ENCODE results near the gene ABCD2. TPM values are rescaled to one million over a fixed set of nuclear protein-coding genes. Genes with fewer than 3 reads are reported as not detected.
A peak's percentile ranks its signal among the peaks of the same experiment; 100 is the strongest.

Gene ABCD2
- total and polyA plus RNA-seq, 9 of the 15 experiments (the other 6 are each of a cell fraction or from before 2014, with no cell fraction given) = 0.01 to 0.08 (median 0.04) TPM; not detected in 3

GRCh38 chr12:39581592-39581991, 38.0 kb downstream of the ABCD2 start (continued):
- TF ChIP-seq ARID4B (CRISPR knock-in tag; IDR thresholded peaks at IDR 0.05) (no peak), MEIS2 (IDR thresholded peaks at IDR 0.05; ENCODE audit: partially characterized antibody) (peak; percentile 72), SRSF7 (optimal IDR thresholded peaks at IDR 0.05; ENCODE audit: low read depth, low read length) (no peak), XRCC4 (IDR thresholded peaks at IDR 0.05; ENCODE audit: extremely low read depth, insufficient read depth, insufficient read length) (no peak), HDAC6 (IDR thresholded peaks at IDR 0.05; ENCODE audit: low read depth, low read length) (no peak), TBP (optimal IDR thresholded peaks at IDR 0.05; ENCODE audit: low read depth, low read length) (no peak), HNRNPLL (IDR thresholded peaks at IDR 0.05; ENCODE audit: low read depth, low read length, poor library complexity, severe bottlenecking) (no peak), ZNF24 (IDR thresholded peaks at IDR 0.05) (no peak), SIN3A (IDR thresholded peaks at IDR 0.05; ENCODE audit: borderline replicate concordance in 2 of 2, control insufficient read depth in 1 of 2, low read depth in 2 of 2, low read length in 2 of 2) (no peak), CREB1 (IDR thresholded peaks at IDR 0.05) (no peak), CREB1 (CRISPR knock-in tag; IDR thresholded peaks at IDR 0.05) (no peak), MIER1 (IDR thresholded peaks at IDR 0.05; ENCODE audit: low read depth) (no peak), PKNOX1 (IDR thresholded peaks at IDR 0.05) (peak; percentile 39; the same call in 1 of the 2 replicates), THAP7 (CRISPR knock-in tag; IDR thresholded peaks at IDR 0.05) (no peak), POLR2H (tag; IDR thresholded peaks at IDR 0.05; ENCODE audit: low read depth) (no peak), MAFG (tag; conservative IDR thresholded peaks at IDR 0.05) (no peak), MXI1 (IDR thresholded peaks at IDR 0.05; ENCODE audit: low read depth, low read length) (no peak), RCOR1 (IDR thresholded peaks at IDR 0.05; ENCODE audit: borderline replicate concordance in 1 of 2, low read depth in 2 of 2, low read length in 2 of 2) (peak in 1 of 2 experiments; percentile 56; a peak in 1 of 4 replicates), ZFPM2 (CRISPR knock-in tag; IDR thresholded peaks at IDR 0.05) (no peak), SIN3B (IDR thresholded peaks at IDR 0.05; ENCODE audit: low read depth) (no peak), NFE2 (IDR thresholded peaks at IDR 0.05; ENCODE audit: low read depth) (0 out of 2 replicates have a peak, but pooled peaks have one; percentile 6), HSF4 (CRISPR knock-in tag; IDR thresholded peaks at IDR 0.05; ENCODE audit: borderline replicate concordance) (no peak)
- TF ChIP-seq, protein P1, sequence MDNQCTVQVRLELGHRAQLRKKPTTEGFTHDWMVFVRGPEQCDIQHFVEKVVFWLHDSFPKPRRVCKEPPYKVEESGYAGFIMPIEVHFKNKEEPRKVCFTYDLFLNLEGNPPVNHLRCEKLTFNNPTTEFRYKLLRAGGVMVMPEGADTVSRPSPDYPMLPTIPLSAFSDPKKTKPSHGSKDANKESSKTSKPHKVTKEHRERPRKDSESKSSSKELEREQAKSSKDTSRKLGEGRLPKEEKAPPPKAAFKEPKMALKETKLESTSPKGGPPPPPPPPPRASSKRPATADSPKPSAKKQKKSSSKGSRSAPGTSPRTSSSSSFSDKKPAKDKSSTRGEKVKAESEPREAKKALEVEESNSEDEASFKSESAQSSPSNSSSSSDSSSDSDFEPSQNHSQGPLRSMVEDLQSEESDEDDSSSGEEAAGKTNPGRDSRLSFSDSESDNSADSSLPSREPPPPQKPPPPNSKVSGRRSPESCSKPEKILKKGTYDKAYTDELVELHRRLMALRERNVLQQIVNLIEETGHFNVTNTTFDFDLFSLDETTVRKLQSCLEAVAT (IDR thresholded peaks at IDR 0.05) = no peak
